Loucy (cell line): Measurements from ENCODE around the gene BASP1.

Source experiments
- CTCF ChIP-seq: fragments of 200-600 bp; sonication (generic); conservative IDR thresholded peaks from 2 replicates; pipeline ENCODE4 v1.5.1; 2014; ENCODE audit warnings: mild to moderate bottlenecking, antibody characterized with exemption, low read length
- EZH2phosphoT487 ChIP-seq: fragments of 200-600 bp; IDR thresholded peaks from 2 replicates; pipeline ENCODE4 v1.6.1; 2018; ENCODE audit warnings: antibody characterized with exemption, mild to moderate bottlenecking, moderate library complexity, borderline replicate concordance

- TF ChIP-seq EZH2phosphoT487, result no peak
- no peak for TF ChIP-seq CTCF
Observed at GRCh38 chr5:17185349-17185748, 32.1 kb upstream of the BASP1 start.
